CMK (cell line): ENCODE data around the gene PPFIBP1.
"Not testable (repeated sequence)": the region's sequence is repeated elsewhere in the genome, so short reads cannot be mapped to it uniquely, and the experiment has no call there.

Source experiments
- DNase-seq: peaks from one replicate; pipeline ENCODE4 v3.0.0-alpha.2; 2010; ENCODE audit warnings: low read depth

The PPFIBP1 gene

DNA sequence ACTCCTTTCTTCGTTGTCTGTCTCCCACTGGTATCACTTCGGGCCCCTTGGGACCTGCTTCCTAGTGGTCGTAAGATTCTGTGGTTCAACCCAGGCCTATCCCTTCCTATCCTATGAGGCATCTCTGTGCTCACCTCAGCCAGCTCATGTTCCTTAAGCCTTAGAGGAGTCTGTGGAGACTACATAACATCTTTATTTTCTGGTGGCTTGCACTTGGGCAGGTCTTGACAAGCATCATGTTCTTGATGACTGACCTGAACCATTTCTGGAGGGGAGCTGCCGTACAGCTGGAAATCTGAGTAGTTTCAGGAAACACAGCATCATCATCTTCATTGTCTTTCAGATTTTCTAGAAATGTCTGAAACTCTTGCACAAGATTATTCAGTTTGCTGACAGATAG lies 69.3 kb downstream of the PPFIBP1 start:
- DNase-seq = no peak

DNA sequence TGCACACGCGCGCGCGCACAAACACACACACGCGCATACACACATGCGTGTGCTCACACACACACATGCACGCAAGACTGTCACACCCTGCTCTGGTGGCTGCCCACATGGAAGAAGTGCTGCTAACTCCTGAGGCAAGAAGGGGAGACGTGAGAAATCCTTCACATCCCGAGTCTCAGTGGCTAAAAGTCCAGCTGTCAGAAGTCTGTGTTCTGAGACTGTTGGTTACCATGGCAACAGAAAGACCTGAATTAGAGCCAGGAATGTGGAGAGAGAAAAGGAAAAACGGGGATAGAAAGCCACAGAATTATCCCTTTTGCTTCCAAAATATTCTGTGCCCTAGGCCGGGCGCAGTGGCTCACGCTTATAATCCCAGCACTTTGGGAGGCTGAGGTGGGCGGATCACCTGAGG lies 71.2 kb downstream of the PPFIBP1 start:
- no peak for DNase-seq

DNA sequence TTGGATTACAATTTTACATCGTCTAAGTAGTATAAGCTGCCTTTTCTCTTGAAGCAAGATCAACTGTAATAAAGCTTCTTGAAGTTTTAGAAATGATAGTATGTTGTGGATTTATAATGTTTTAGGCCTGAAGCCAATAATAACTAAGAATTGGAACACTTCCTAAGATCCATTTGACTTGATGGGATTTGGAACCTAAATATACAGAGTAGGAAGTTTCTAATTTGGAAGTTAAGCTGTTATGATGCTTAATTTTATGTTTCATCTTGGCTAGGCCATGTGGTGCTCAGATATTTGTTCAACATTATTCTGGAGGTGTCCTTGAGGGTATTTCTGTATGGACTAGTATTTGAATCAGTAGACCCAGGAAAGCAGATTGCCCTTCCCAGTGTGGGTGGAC lies 74.9 kb downstream of the PPFIBP1 start:
- DNase-seq = not testable (repeated sequence)

DNA sequence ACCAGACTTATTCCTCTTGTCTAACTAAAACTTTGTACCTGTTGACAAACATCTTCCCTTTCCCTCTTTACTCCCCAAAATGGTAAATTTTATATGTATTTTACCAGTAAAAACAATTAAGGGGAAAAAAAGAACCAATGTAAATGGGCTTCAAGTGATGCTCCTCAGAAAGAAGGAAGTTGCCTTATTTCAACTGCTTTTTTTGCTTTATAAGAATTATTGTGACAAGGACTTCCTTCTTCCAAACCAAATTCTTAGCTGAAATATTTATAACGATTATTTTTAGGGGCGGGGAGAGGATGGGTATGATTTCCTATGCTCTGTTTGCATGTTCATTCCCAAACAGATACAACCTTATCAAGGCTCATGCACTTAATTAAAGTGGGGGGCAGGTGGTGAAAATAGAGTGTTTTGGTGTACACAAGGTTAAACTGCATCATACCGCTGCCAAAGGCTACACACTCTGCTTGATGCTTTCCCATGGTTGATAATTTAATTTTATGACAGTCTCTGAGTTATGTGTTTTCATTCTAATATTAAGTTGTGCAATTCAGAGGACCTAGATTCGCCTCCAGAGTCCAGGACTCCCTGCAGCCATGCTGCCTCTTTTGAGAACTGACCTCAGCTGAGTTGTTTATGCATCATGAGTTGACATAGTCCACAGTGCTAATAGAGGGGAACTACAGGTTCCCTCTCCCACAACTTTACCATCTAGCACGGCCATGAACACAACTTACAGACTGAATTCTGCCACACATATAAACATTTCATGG lies 77.2 kb downstream of the PPFIBP1 start:
- not testable (repeated sequence) for DNase-seq

GRCh38 chr12:27602516-27602915 lies 78.5 kb downstream of the PPFIBP1 start:
- no peak for DNase-seq

DNA sequence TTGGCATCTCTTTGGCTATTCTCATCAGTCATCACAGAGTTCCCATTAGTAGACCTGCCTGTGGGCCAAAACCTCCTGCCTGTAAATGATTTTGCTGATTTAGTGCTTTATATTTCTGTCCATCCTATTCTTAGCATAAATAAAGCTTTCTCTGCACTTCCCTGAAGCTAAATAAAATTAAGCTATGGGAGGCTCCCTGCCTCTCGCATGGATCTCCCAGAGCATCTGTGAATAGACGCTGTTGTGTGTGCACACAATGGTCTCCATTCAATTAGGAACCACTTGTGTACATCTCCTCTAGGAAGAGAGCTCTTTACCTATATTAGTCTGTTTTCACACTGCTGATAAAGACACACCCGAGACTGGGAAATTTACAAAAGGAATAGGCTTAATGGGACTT lies 80.4 kb downstream of the PPFIBP1 start:
- no peak for DNase-seq

DNA sequence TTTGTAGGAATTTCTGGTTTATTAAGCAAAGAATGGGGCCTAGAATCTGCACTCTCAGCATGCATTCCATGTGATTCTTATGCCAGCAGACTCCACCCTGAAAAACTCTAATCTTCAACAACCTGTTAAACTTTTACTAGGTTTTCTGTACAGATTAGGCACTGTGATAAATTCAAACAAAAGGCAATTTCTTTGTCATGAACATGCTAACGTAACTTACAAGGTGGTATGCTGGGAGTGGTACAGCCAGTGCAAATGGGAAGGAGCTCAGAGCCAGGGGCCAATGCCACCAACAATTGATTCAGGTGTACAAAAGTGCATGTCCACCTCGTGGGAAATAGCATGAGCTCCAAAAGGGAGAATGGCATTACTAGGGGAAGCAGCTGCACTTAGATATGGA lies 83.0 kb downstream of the PPFIBP1 start:
- no peak for DNase-seq

DNA sequence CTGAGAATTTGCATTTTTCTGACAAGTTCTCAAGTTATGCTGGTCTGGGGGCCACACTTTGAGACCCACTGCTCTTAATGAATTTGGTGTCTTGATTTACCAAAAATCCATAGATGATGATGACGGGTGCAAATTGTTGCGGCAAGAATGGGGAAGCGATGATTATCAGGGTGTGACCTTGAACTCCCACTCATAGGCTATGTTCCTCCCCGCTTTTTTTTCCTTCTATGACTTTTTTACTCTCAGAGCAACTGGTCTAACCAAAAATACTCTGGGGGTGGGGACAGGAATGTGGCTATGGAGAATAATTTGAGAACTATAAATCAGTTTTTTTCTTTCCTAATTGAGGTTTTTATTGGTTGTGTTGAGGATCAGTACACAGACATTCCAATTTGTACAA lies 83.6 kb downstream of the PPFIBP1 start:
- DNase-seq = peak; percentile 3

DNA sequence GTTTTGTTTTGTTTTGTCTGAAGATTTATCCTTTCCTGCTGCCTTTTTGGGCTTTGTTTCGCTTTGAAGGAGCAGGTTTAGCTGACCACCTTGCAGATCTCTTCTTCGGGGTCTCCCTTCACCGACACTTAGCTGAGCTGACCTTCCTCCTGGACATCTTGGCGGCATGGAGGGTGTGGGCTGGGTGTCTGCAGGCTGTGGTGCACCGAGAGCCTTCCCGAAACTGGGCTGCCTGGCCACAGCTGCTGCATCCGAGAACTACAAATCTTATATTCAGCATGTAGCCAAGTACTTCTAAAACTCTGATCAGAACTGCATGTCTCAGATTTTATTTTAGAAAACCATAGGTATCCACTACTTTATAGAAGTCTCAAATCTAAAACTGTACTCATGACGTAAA lies 84.9 kb downstream of the PPFIBP1 start:
- no peak for DNase-seq

DNA sequence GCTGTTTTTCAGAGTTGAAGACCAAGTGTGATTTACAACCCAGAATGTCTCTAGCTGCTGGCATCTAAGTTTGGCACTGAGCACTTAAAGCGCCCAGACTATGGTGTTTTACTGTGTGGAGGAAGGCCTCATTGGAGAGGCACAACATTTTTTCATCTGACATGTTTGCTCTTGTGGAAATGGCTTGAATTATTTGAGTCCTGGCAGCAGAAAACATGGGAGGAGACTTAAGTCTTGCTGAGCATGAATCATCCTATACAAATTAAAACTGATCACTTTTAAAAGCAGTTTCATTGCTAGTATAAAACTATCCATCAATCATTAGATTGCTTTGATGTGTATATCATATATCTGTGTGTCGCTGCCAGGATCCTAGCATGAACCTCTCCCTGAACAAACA lies 86.4 kb downstream of the PPFIBP1 start:
- DNase-seq = no peak

DNA sequence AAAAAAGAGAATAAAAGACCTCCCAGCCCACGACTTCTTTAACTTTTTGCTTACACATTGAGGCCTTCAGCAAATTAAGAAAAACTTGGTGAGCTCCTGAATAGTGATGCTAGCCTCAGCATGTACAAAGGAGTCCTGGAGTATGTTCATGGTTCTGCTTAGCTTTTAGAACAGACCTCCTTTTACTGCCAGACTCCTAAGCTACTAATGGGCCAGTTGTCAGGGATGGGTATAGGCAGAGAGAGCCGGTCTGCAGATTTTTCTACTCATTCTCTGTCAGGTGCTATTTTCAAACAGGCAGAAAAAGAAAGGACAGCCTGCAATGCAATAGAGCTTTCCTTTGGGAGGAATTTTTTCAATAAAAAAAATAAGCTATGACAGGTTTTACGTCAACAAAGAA lies 90.4 kb downstream of the PPFIBP1 start:
- DNase-seq = no peak

DNA sequence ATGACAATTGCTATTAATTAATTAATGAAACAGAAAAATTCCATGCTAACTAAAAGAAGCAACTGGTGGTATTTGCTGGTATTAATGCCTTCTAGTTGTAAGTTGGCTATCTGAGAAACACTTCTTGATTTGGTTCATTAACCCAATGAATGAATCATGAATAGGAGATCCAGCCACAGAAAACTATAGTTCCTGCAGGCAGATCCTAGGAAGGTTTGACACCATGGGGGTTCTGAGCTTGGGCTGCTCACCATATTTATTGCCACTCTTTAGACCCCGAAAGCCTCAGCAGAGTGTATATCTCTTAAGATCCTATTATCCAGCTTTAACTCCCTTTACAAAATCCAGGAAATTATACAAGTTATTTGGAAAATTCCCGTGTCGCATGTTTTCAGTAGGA lies 90.9 kb downstream of the PPFIBP1 start:
- DNase-seq = no peak

- DNase-seq = no peak
Measured at GRCh38 chr12:27615331-27615891, 91.4 kb downstream of the PPFIBP1 start.

DNA sequence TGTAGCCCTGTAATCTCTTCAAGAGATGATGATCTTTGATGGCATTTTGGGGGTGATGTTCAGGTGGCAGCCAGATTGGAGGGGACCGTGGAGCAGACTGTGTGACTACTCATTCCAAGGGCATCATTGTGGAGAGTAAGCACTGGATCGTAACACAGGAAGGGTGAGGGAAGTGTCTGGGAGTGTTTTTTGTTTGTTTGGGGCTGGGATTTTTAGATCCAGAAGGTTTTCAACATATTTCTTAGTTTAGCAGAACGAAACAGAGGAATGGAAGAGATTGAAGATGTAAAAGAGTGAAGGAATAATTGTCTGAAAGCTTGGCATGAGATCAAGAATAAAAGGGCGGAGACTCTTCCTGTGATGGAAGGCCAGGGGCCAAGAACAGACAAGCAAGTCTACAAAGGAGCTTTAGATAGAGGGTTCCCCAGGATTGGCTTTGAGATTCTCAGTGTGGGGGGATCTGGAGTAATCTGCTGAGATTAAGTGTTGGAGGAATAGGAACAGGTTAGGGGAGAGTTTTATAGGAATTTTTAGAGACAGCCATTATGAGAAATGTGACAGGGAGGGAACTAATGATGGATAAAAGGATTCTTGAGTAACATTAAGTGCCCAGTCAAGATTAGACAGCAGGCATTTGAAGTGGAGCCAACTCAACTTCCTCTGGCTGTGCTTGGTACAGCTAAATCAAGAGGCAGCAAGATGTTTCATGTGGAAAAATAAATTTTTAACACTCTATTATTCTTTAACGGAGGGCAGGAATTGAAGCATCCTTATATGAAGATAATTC lies 92.5 kb downstream of the PPFIBP1 start:
- DNase-seq = no peak

- DNase-seq = no peak
Measured at GRCh38 chr12:27618836-27619235, 94.8 kb downstream of the PPFIBP1 start.

- DNase-seq = no peak
Measured at GRCh38 chr12:27619308-27619707, 95.3 kb downstream of the PPFIBP1 start.

DNA sequence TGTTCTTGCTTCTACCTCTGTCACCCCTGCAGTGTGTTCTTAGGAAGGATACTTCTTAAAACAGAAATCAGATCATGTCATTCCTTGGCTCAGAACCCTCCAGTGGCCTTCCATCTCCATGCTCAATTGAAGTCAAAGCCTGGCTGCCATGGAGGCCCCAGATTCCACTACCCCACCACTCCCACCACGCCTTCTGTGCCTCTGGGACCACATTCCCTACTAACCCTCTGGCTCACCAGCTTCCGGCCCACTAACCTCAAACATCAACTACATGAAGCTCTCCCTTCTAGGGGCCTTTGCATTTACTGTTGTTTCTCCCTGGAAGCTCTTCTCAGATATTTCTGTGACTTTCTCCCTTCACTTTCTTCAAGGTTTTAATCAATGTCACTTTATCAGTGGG lies 96.1 kb downstream of the PPFIBP1 start:
- no peak for DNase-seq

DNA sequence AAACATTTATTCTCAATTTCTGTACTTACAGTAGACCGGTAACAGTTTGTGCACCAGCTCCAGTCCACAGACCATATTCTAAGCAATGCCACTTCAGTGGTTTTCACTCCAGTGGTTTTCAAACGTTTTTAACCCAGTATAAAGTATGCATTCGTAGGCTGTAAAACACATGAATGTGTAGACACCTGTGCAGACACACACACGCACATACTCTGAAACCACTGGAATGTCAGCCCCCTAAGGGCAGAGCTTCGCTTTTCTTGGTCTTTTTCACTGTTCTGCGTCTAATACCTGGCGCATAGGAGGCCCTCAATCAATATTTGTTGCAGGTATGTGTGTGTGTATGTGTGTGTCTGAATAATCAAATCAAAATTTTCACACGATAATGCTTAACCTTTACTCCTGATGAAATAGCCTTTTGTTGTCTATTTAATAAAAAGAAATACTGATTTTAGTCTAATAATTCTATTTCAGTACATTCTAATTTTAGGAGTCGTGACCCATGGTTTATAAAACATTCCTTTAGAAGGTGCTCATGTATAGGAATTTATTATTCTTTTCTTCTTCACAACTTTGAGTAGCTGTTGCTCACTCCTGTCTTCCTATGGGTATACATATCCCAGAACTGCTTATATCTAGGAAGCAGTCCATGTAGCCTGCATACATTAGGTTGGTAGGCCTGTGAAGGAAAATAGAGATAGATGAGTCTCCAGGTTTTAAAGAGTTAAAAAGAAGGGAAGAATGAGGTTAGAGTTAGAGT lies 98.6 kb downstream of the PPFIBP1 start:
- no peak for DNase-seq

- DNase-seq = no peak
Measured at GRCh38 chr12:27623645-27624044, 99.6 kb downstream of the PPFIBP1 start.

DNA sequence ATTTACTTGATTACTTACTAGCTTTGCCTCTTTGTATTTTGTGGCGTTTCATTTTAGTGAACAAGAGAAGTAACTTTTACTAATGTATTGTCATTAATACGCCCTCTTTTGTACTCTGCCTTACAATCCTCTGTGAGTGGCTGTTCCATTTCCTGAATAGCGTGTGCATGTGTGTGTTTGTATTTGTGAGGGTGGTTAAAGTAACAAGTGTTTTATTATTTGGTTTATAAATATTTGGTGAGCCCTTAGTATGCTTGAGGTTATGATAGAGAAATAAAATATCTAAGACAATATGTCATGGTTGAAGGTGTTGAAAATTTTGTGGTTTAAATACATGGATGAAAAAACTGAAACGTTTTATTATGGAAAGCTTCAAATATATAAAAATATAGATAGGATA lies 100.6 kb downstream of the PPFIBP1 start:
- no peak for DNase-seq

GRCh38 chr12:27627123-27627852 lies 103.3 kb downstream of the PPFIBP1 start:
- no peak for DNase-seq
